HG02610 (cell line): Measurements from ENCODE around the gene ITPK1.
"Not testable (repeated sequence)": the region's sequence is repeated elsewhere in the genome, so short reads cannot be mapped to it uniquely, and the experiment has no call there.

Experiments
- ATAC-seq: cut with Tn5 transposase; IDR thresholded peaks from one replicate; pipeline ENCODE4 v1.9.1; 2021; ENCODE audit warnings: mild to moderate bottlenecking, moderate library complexity; ENCODE audit not compliant: unreplicated experiment

ITPK1 gene

DNA sequence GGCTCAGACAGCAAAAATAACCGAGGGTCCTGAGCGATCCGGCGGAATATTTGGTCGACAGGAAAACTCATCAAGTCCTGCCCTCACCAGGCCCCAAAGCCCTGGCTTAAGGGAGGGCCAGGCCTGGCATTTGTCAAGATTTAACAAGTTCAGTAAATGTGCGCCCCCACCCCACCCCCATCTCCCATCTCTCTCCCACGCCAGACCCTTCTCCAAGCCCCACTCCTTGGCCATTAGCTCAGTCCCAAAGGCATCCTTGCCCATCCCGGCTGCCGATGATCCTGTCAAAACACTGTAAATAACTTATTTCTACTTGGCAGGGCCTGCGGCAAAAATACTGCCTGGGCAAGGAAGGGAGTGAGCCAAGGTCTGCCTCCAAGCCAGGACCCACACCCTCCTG lies 52.8 kb downstream of the ITPK1 start:
- ATAC-seq: no peak

DNA sequence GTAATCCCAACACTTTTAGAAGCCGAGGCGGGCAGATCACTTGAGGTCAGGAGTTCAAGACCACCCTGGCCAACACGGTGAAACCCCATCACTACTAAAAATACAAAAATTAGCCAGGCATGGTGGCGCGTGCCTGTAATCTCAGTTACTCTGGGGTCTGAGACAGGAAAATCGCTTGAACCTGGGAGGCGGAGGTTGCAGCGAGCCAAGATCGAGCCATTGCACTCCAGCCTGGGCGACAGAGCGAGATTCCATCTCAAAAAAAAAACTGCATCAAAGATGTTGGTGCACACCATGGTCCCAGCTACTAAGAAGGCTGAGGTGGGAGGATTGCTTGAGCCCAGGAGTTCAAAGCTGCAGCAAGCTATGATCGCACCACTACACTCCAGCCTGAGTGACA lies 53.7 kb downstream of the ITPK1 start:
- ATAC-seq: not testable (repeated sequence)

DNA sequence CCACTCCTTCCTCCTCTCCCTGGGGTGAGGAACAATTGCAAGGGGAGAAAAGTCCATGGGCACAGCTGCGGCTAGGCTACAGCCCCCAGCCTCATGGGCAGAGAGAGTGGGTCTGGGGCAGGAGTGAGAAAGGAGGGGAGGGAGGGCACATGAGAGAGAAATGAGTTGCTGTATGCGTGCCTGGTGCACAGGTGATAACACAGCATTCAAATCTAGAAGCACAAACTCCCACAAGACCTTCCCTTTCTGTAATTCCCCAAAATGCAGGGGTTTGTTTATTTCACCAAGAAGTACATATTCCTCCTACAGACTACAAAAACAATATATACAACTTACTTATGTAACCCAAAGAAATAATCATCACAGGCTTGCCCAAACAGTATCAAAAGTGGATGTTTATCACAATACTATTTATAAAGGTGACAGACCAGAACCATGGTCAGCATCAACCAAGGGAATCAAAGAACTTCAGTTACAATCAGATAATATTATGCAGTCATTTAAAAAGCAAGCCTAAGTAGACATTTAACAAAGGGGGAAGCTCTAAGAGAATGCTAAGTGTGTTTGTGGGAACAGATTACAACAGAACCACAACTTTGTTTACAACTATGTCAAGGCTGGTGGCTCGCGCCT lies 54.2 kb downstream of the ITPK1 start:
- peak; percentile 52 for ATAC-seq

DNA sequence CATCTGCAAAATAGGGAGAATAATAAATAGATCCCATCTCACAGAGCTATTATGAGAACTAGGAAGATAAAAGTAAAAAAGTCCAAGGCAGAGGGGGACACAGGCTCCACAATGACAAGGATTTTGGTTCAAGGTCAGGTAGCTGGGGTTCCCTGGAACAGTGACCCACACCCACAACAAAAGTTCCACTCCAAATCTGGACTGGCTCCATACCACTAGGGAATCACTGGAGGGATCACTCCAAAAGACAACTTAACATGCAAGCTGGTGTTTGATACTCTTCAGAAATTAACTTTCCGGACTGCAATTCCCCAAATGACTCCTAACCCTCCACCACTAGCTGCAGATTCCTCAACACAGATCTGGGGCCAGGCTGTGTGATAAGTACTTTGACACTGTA lies 54.9 kb downstream of the ITPK1 start:
- no peak for ATAC-seq

GRCh38 chr14:93059917-93060545 lies 55.7 kb downstream of the ITPK1 start:
- peak; percentile 28 for ATAC-seq

DNA sequence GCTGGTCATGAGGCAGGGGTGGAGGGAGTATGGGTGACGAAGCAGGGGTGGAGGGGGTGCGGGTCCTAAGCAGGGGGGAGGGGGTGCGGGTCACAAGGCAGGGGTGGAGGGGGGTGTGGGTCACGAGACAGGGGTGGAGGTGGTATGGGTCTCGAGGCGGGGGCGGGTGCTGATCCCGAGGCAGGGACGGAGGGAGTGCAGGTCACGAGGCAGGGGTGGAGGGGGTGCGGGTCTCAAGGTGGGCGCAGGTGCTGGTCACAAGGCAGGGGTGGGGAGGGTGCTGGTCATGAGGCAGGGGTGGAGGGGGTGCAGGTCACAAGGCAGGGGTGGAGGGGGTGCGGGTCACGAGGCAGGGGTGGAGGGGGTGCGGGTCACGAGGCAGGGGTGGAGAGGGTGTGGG lies 56.5 kb downstream of the ITPK1 start:
- ATAC-seq: no peak

GRCh38 chr14:93057586-93058280 lies 58.0 kb downstream of the ITPK1 start:
- no peak for ATAC-seq

DNA sequence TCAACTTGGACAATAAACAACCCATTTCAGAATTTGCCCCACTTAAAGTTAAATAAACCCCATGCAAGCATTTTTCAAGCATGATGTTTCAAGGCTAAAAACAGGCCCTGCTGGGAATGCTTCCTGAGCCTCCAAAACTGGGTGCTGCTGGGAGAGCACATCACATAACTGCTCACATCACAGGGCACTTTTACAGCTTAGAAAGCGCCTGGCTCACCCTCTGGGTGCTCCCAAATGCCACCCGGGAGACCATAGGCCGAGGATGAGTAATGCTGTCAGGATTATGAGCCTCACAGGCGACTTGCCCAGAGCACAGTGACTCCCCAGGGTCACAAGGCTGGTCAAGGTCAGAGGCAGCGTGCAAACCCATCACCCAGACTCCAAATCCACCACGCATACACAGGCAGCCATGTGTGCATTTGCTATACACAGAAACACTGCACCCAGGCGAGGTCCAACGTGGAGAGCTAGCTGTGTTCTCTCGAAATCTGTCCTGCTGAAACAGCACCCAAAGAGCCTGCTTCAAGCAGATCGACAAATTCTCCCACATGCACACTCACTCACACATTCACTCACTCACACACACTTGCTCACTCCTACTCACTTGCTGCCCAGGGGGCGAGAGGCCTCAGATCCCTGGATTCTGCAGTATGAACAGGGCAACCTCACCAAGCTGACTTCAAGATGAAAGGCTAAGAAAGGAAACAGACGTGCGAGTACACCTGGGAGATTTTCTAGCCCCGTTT lies 58.7 kb downstream of the ITPK1 start:
- ATAC-seq: no peak

- no peak for ATAC-seq
Measured at GRCh38 chr14:93056166-93056839, 59.4 kb downstream of the ITPK1 start.

DNA sequence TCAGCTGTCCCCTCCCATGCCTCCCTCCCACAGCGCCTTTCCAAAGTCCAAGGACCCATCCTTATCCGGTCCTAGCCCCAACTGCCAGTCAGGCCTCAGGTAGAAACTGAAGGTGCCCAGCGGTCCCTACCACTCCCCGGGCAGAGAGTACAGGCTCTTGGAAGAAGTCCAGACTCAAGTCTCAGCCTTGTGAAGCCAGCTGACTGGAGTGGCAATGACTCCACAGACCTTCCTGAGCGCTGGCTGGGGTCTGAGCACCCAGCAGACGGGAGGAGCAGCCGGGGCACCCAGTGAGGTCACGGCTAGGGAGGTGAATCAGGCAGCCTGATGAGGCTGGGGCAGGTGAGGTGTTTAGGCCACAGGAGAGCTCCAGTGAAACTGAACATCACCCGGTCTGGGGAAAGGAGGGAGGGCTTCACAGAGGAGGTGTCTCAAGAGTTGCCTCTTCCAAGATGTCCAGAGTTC lies 60.0 kb downstream of the ITPK1 start:
- no peak for ATAC-seq

GRCh38 chr14:93054876-93055275 lies 60.8 kb downstream of the ITPK1 start:
- no peak for ATAC-seq

DNA sequence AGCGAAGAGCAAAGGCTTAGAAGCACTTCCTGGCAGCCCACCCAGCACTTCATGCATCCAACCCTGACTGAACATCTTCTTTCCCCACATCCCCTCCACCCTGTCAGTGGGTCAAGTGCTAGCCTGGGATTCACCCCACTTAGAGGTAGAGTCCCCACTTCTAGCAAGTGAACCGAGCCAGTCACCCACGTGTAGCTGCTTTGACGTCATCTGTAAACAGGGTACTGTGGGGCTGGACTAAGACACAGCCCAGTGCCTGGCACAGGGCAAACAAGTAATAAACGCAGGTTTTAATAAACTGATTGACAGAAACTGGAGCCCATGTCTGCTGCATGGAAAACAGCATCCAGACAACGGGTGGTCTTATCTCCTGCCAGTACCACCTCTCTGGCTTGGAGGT lies 61.7 kb downstream of the ITPK1 start:
- ATAC-seq: no peak

GRCh38 chr14:93051600-93052546 lies 63.9 kb downstream of the ITPK1 start:
- no peak for ATAC-seq

DNA sequence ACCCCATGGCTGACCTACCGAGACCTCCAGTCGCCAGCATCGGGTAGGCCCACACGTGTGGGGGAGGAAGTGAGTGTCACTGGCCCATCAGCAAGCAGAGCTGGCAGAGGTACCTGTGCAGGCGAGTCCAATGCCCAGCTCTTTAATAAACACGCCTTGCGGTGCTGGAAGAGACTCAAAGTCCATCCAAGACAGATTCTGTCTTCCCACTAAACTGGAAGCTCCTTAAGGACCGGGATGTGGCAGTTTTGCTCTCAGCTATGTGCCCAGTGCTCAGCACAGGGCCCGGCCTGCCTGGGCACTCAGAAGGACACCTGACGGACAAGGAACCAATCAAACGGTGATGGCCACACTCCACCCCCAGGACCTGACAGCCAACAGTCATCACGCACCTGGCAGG lies 65.0 kb downstream of the ITPK1 start:
- no peak for ATAC-seq

- no peak for ATAC-seq
Measured at GRCh38 chr14:93049867-93050331, 65.8 kb downstream of the ITPK1 start.

- no peak for ATAC-seq
Measured at GRCh38 chr14:93049315-93049714, 66.4 kb downstream of the ITPK1 start.

- no peak for ATAC-seq
Measured at GRCh38 chr14:93048843-93049242, 66.9 kb downstream of the ITPK1 start.

DNA sequence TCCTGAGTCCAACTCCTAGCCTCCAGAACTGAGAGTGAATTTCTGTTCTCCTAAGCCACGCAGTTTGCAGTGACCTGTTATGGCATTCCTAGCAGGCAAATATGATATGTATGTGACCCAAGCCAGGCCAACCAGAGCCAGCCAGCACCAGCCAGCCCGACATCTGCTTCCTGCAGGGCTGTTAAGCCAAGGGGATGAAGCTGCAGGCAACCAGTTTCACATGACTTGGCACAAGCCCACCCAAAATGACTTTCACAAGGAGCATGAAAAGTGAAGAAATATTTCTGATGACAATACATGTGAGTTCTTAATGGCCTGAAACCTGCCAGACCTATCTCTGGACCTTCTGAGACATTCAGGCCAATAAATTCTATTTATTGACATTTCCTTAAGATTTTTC lies 68.1 kb downstream of the ITPK1 start:
- ATAC-seq: no peak

- ATAC-seq: no peak
Measured at GRCh38 chr14:93047157-93047556, 68.6 kb downstream of the ITPK1 start.

DNA sequence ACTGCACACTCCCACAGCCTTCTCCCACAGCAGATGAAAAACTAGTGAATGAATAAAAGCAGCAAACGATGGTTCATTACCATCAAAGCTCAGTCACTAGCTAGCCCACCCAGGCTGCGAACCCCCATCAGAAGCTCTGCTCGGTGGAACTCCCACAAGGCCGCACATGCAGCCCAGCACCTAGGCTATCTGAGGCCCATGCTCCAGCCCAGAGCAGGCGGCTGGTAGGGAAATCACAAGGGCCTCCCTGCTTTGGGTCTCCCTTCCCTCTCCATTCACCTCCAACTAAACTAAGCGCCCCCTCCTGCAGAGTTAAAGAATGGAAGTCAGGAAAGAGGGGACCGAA lies 69.0 kb downstream of the ITPK1 start:
- ATAC-seq: no peak
